ENCODE measurements around the gene RAB11FIP4.

Gene RAB11FIP4

GRCh38 chr17:31461227-31461810, 69.8 kb downstream of the RAB11FIP4 start:
- no peak for DNase-seq

DNA sequence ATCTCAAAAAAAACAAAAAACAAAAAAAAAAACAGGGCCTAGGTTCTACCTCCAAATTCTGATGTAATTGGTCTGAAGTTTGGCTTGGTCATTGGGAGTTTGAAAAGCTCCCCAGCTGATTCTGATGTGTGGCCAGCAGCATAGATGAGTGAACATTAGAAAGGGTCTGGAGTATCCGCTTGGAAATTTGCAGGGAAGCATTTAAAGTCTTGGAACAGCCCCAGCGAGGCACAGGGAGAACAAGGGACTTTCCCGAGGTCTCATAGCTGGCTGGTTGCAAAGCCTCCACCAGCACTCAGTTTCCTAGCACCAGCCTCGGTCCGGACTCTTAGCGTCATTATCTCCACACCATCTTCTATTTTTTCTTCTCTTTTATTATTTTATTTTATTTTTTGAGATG, 70.8 kb downstream of the RAB11FIP4 start:
- DNase-seq: no peak

DNA sequence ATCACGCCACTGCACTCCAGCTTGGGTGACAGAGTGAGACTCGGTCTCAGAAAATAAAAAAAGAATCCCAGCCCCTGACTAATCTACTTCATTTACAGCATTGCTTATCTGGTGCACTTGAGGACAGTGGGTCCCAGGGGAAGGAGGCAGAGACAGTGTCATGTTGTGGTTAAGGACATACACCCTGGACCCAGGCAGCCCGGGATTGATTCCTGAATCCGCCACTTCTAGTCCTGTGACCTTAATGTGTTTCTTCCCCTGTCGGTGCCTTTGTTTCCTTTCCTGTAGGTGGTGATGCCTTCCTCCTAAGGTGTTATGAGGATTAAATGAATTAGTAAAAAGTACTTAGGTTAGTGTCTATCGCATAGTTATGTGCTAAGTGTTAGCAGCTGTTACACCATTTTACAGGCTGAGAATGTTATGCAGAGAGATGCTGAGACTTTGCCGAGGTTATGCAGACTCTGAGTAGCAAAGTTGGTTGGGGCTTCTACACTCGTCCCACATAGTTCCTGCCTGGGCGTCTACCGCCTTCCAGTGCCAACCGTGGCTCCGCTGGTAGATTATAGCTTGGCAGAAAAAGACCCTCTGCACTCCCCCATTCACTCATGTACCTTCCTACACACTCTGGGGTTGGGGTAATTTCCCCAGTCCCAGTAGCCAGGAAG, 74.8 kb downstream of the RAB11FIP4 start:
- no peak for DNase-seq

DNA sequence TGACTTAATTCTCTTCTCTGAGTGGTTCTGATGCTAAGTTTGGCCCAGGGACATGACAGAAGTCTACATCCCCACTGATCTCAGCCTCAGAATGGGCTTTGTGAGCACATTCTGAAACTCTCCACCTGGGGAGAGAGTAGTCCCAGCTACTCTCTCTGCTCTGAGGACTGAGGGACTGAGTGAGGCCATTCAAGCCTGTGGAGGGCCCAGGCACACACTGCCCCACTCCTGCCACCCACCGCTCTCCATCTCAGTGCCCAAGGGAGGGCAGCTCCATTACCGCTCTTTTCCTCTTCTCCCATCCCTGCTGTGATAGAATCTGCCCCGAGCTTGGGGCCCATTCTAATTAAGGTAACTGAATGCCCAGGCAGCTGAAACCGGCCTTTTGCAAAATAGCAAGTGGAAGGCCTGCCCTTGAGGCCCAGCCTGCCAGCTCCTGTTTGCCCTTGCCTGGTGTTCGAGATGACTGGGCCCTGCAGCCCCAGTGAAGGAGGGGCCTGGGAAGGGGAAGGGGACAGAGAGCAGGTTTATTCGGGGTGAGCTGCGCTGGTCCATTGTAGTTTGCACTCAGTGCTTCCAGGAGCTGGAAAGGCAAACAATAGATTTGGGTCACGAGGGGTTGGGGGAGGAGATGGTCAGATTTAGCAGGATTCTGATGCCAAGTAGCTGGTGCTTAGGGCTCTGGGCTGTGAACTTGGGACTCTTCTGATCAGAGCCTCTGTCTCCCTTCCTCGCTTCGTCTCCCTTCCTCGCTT, 76.2 kb downstream of the RAB11FIP4 start:
- no peak for DNase-seq

GRCh38 chr17:31469959-31470358, 78.5 kb downstream of the RAB11FIP4 start:
- DNase-seq: no peak

- DNase-seq: no peak
These were observed 79.1 kb downstream of the RAB11FIP4 start for GRCh38 chr17:31470592-31470991.

GRCh38 chr17:31472137-31472536, 80.7 kb downstream of the RAB11FIP4 start:
- no peak for DNase-seq

- DNase-seq: no peak
These were observed 84.1 kb downstream of the RAB11FIP4 start for GRCh38 chr17:31475378-31476162.

- DNase-seq: no peak
These were observed 85.3 kb downstream of the RAB11FIP4 start for GRCh38 chr17:31476525-31477416.

DNA sequence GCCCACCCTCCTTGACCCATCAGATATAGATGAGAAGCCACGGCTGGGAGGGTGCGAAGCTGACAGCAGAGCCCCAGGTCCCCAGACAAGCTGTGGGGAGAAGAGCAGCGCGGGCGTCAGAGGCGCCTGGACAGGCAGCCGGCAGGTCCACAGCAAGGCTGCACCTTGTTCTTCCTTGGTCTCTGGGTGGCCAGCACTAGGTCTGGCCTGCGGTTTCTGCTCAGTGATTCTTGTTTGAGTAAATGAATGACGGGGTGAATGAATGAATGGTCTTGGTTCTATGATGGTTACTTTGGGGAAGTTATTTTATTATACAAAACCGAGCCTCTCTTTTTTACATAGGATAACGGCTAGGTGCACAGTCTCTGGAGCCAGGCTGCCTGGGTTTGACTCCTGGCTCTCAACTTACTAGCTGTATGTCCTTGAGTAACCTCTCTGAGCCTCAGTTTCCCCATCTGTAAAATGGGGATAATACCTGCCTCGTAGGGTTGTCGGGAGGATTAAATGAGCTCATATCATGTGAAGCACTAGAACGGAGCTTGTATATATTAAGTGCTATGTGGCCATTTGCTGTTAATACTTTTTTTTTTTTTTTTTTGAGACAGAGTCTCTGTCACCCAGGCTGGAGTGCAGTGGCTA, 86.1 kb downstream of the RAB11FIP4 start:
- no peak for DNase-seq

DNA sequence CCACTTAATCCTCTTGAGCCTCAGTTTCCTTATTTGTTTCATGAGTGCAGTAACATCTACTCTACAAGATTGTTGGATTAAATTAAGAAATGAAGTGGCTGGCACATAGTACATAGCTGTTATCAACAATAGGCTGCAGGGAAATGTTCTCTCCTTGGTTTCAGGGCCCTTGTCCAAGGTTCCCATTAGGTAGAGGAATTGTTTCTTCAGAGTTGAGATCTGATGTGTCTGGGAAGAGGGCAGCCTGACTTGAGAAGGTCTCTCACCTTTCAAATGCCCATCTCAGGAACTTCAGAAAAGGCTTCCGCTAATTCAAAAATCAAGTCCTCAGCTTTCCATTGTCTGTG, 87.6 kb downstream of the RAB11FIP4 start:
- no peak for DNase-seq

DNA sequence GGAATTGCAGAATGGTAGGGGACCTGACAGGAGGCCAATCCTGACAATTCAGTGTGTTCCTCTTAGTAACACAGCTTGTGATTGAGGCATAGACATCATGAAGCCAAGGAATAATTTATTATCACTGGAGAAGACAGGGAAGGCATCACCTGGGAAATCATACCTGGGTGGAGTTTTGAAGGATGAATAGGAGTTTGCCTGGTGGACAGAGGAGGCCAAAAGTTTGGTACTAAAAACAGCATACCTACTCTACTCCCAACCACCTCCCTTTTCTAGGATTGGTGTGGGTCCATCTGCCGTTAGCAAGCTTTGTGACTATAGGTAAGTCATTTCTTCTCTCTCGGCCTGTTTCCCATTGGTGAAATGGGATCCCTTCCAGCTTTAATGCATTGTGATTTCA, 88.0 kb downstream of the RAB11FIP4 start:
- no peak for DNase-seq

DNA sequence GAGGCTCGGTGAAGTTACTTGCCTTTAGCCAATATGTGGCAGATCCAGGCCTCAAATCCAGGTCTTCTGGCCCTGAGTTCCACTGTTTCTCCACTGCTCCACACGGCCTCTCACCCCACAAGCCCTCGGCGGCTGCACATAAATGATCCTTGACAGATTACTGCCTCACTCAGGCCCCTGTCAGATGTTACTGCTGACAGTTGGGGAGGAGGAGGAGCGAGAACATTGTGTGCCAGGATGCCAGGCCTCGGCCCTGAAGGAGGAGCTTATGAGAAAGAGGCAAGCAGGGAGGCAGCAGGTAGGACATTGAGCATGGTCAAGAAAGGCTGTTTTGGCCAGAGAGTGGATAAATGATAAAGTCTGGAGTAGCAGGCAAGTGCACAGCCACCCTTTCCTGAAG, 88.6 kb downstream of the RAB11FIP4 start:
- DNase-seq: no peak

DNA sequence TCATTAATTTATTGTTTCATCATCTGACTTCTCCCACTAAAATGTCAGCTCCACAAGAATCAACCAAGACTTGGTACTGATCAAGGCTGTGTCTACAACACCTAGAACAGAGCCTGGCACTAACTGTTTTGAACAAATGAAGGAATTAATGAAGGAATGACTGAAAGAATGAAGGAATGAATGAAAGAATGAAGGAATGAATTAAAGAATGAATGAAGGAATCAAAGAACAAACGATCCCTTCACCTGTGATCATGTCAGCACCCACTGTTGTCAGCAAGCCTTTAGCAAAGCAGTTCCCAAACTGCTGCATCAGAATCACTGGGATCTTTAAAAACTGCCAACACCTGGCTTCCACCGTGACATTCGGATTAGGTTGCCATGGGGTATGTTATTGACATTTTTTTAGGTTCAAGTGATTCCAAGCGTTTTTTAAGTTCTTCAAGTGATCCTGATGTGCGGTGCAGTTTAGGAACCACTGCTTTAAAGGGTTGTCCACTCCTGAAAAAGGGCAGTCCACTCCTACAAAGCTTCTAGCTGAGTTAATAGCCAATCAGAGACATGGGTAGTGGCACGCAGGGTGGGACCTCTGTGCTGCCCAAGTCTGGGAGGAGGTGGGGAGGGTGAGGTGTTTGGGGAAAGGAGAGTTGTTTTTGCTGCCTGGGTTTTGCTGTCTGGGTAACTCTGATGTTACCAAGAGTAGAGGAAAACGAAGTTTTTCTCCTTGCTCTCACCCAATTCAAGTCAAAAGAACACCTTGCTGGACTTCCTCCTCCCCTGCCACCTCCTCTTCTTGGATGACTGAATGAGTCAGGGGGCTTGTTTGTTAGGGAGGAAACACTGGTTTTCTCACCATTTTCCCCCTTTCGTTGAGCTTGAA, 89.7 kb downstream of the RAB11FIP4 start:
- DNase-seq: no peak

- DNase-seq: no peak
These were observed 90.3 kb downstream of the RAB11FIP4 start for GRCh38 chr17:31481783-31482081.

DNA sequence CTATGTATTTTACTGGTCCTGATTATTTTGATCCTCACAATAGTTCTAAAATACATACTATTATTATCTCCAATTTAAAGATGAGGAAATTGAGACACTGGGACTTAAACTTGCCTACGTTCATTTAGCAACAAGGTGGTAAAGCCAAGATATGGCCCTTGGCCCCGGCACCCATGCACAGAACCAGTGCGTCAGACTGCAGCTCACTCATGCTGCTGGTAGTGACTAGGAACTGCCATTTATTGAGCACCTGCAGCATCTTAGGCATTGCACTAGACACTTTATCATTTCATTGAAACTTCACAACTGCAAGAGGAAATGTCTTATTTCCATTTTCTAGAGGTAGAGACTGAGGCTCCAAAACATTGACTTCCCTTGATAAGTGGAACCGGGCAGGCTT, 93.3 kb downstream of the RAB11FIP4 start:
- no peak for DNase-seq

- DNase-seq: no peak
These were observed 95.0 kb downstream of the RAB11FIP4 start for GRCh38 chr17:31486351-31487062.

GRCh38 chr17:31487063-31487647, 95.7 kb downstream of the RAB11FIP4 start:
- no peak for DNase-seq

DNA sequence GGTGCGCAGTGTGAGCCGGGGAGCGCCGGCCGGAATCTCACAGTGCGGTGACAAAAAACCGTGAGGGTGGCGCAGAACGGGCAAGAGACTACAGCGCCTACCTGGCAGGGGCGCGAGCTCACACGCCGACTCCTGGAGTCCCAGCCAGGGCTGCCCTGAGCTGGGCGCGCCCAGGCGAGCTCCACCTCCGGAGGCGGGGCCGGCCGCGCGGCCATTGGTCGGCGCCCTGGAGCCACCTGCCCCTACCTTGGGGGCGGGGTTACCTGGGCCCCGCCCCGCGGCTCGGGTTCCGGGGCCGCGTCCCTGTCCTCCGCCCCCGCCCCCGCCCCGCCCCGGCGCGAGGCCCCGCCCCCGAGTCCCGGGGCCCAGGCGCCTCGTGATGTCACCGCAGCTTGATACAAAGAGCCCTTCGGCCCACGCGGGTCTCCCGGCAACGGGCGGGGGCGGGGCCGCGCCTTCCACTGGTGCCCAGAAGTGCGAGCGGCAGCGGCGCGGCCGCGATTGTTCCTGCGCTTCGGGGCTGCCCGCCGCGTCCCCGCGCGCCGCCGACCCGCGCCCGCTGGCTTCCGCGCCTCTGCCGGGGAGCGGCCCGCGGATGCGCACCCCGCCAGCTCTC, 96.3 kb downstream of the RAB11FIP4 start:
- DNase-seq: peak; percentile 38

Measured in T1000 (cell line).